GM12875 (cell line): ENCODE measurements around the gene MYO16.

ENCODE experiments used
- H3K4me3 ChIP-seq: one replicate; pipeline ENCODE4 v1.5.1; 2011; ENCODE audit warnings: low read depth, low read length, control low read depth
- CTCF ChIP-seq: IDR thresholded peaks from 2 replicates; pipeline ENCODE4 v1.5.1; 2011; ENCODE audit warnings: low read depth, mild to moderate bottlenecking, control low read depth, inconsistent platforms, low read length, moderate library complexity, borderline replicate concordance; ENCODE audit not compliant: insufficient read depth

MYO16 gene

GRCh38 chr13:108993346-108993745 is 363.9 kb downstream of the MYO16 start:
- no peak for TF ChIP-seq CTCF
- H3K4me3 ChIP-seq: no peak overlapping the region

GRCh38 chr13:108996430-108996829 is 367.0 kb downstream of the MYO16 start:
- no peak overlapping the region for H3K4me3 ChIP-seq
- no peak for TF ChIP-seq CTCF

- no peak overlapping the region for H3K4me3 ChIP-seq
- no peak for TF ChIP-seq CTCF
Measured at GRCh38 chr13:109000207-109000606, 370.8 kb downstream of the MYO16 start.

GRCh38 chr13:109002934-109003333 is 373.5 kb downstream of the MYO16 start:
- H3K4me3 ChIP-seq: no peak overlapping the region
- TF ChIP-seq CTCF: no peak

- no peak overlapping the region for H3K4me3 ChIP-seq
- no peak for TF ChIP-seq CTCF
Measured at GRCh38 chr13:109007946-109008345, 378.5 kb downstream of the MYO16 start.

GRCh38 chr13:109009756-109010155 is 380.3 kb downstream of the MYO16 start:
- no peak overlapping the region for H3K4me3 ChIP-seq
- TF ChIP-seq CTCF: no peak

- H3K4me3 ChIP-seq: no peak overlapping the region
Measured at GRCh38 chr13:109010912-109011311, 381.5 kb downstream of the MYO16 start.

More at GRCh38 chr13:109010912-109011311, 381.5 kb downstream of the MYO16 start:
- no peak for TF ChIP-seq CTCF
